Ovary (tissue), 9 donors: ENCODE data around the gene EDIL3. TPM values are rescaled to one million over a fixed set of nuclear protein-coding genes. Genes with fewer than 3 reads are reported as not detected.

Experiments used
- DNase-seq, 5 donors: peaks; one replicate each; pipeline ENCODE4 v3.0.0-alpha.2; 2019 to 2020
- H3K27ac ChIP-seq, 2 donors: fragments of 200-600 bp; one replicate each; pipeline versions ENCODE4 v1.5.1 to v1.8.0; 2019 to 2022
- H3K27me3 ChIP-seq: fragments of 200-600 bp; one replicate; pipeline ENCODE4 v1.8.0; 2022
- H3K36me3 ChIP-seq: fragments of 200-600 bp; sonication (generic); one replicate; pipeline ENCODE4 v1.5.1; 2019
- H3K4me1 ChIP-seq: one replicate; pipeline ENCODE4 v1.8.1; 2013; ENCODE audit warnings: mild to moderate bottlenecking, moderate library complexity; ENCODE audit not compliant: insufficient read depth
- H3K4me3 ChIP-seq: fragments of 200-600 bp; sonication (generic); one replicate; pipeline ENCODE4 v1.5.1; 2017
- H3K9me3 ChIP-seq, 2 donors: fragments of 200-600 bp in 1 of 2; sonication (generic) in 1 of 2; one replicate each; pipeline versions ENCODE4 v1.5.1 to v1.8.1; 2013 to 2019; ENCODE audit warnings: mild to moderate bottlenecking in 1 of 2, moderate library complexity in 1 of 2
- CTCF ChIP-seq, 3 donors: fragments of 450-650 bp in 2 of 3; fragments of 200-600 bp in 1 of 3; IDR thresholded peaks; one replicate each; pipeline versions ENCODE4 v1.5.1 to v1.8.0; 2016 to 2022; ENCODE audit warnings: antibody characterized with exemption in 3 of 3, mild to moderate bottlenecking in 1 of 3
- EP300 ChIP-seq: sonication (generic); formaldehyde crosslinking; IDR thresholded peaks from one replicate; pipeline ENCODE4 v1.6.1; 2017; ENCODE audit warnings: antibody characterized with exemption
- POLR2A ChIP-seq: fragments of 450-650 bp; IDR thresholded peaks from one replicate; pipeline ENCODE4 v1.6.1; 2017; ENCODE audit warnings: antibody characterized with exemption, mild to moderate bottlenecking, moderate library complexity
- WGBS, 3 donors: extraction: QIAGEN DNeasy Blood & Tissue Kit in 1 of 3; methylation state at CpG; one replicate each; pipeline versions ENCODE4 v1.1.5 to v1.1.7; 2013 to 2017; 5-methylcytosine and 5-hydroxymethylcytosine counted together
- intact Hi-C, 4 donors: fragments of 100-400 bp; cut with DNase I; formaldehyde crosslinking; loops; one replicate each; pipeline versions ENCODE4 v1.11.0 to v1.15.1; 2022 to 2023
- polyA plus RNA-seq, 2 donors: library from polyadenylated mRNA; stranded (reverse); fragments of 200-250 nt in 1 of 2; fragments of 350-450 nt in 1 of 2; fragmentation: Illumina TruSeq in 1 of 2; extraction: RNeasy Lipid Tissue Mini Kit (QIAGEN cat#74804) in 1 of 2; gene quantifications; one replicate each; pipeline ENCODE4 v1.2.3, GENCODE V29; 2013 to 2014
- total RNA-seq, 7 donors: library from RNA; depleted of rRNA in 2 of 7; stranded (reverse); fragments of >200 nt in 2 of 7; fragmentation: NEBNext Ultra II Directional in 3 of 7; extraction: Animal tissue kit (Norgen Biotek cat#: 25700) in 3 of 7; gene quantifications; one replicate each; pipeline versions ENCODE4 v1.1.0 to v1.2.4, GENCODE V29; 2016 to 2023
- donor health status: DM: no; HTN: no; CAD: no; lungs with moderate emphysema.
- donor health status: DM: no; HTN: no; CAD: no.
- donor health status: Bipolar disorder and iron deficiency.
- donor health status: DM: yes; HTN: yes; CAD: no.
- donor health status: DM: no; HTN: no; CAD: no.
- donor health status: DM: yes; HTN: yes; CAD: no.

Gene EDIL3
- total and polyA plus RNA-seq, 9 donors: 5.9 to 41.5 (median 9.7) TPM

- Histone ChIP-seq H3K27me3 (no peaks in the 10 kb centered on the region), H3K4me3 (no peak overlapping the region), H3K4me1 (peaks cover 2% of the 10 kb centered on the region), H3K27ac (no peak overlapping the region), H3K36me3 (no peaks in the 10 kb centered on the region), H3K9me3 (no peaks in the 10 kb centered on the region)
- WGBS, 3 donors: 50 to 54% (median 52%) methylated on average over 2 of the region's 2 CpGs
- no peak for TF ChIP-seq CTCF (IDR thresholded peaks at IDR 0.05)
- no peak for TF ChIP-seq EP300
- no peak for TF ChIP-seq POLR2A
- intact Hi-C loops: no loop called here
- DNase-seq: no peak
Observed at GRCh38 chr5:84239494-84239893, 145.2 kb downstream of the EDIL3 start.

- DNase-seq: no peak
- no peaks in the 10 kb centered on the region for H3K27me3 ChIP-seq
- no peak overlapping the region for H3K4me3 ChIP-seq
- H3K27ac ChIP-seq: no peak overlapping the region
- intact Hi-C loops: no loop called here
- no peaks in the 10 kb centered on the region for H3K9me3 ChIP-seq
- no peaks in the 10 kb centered on the region for H3K36me3 ChIP-seq
- TF ChIP-seq EP300 (no peak), CTCF (IDR thresholded peaks at IDR 0.05) (no peak), POLR2A (no peak)
- H3K4me1 ChIP-seq: no peaks in the 10 kb centered on the region
Observed at GRCh38 chr5:84237126-84237525, 147.6 kb downstream of the EDIL3 start.

GRCh38 chr5:84231433-84231832 is 153.2 kb downstream of the EDIL3 start:
- Histone ChIP-seq H3K36me3 (no peaks in the 10 kb centered on the region), H3K4me3 (no peak overlapping the region), H3K4me1 (no peaks in the 10 kb centered on the region), H3K27ac (no peak overlapping the region), H3K9me3 (no peaks in the 10 kb centered on the region), H3K27me3 (no peaks in the 10 kb centered on the region)
- TF ChIP-seq CTCF (IDR thresholded peaks at IDR 0.05) (no peak), EP300 (no peak), POLR2A (no peak)
- WGBS, 3 donors: 57 to 66% (median 66%) methylated on average over 7 of the region's 7 CpGs
- DNase-seq: no peak
- intact Hi-C loops: no loop called here

- intact Hi-C loops: no loop called here
- H3K27ac ChIP-seq: no peak overlapping the region
- H3K27me3 ChIP-seq: no peaks in the 10 kb centered on the region
- H3K9me3 ChIP-seq: no peaks in the 10 kb centered on the region
- no peak for TF ChIP-seq CTCF (IDR thresholded peaks at IDR 0.05)
- TF ChIP-seq EP300: no peak
- TF ChIP-seq POLR2A: no peak
- DNase-seq: no peak
- no peaks in the 10 kb centered on the region for H3K4me1 ChIP-seq
- H3K36me3 ChIP-seq: no peaks in the 10 kb centered on the region
- H3K4me3 ChIP-seq: no peak overlapping the region
Observed at GRCh38 chr5:84229045-84229444, 155.6 kb downstream of the EDIL3 start.

- DNase-seq: no peak
- intact Hi-C loops: no loop called here
- H3K27me3 ChIP-seq: no peaks in the 10 kb centered on the region
- no peak overlapping the region for H3K27ac ChIP-seq
- no peak for TF ChIP-seq CTCF (IDR thresholded peaks at IDR 0.05)
- no peak for TF ChIP-seq EP300
- TF ChIP-seq POLR2A: no peak
- no peaks in the 10 kb centered on the region for H3K36me3 ChIP-seq
- no peaks in the 10 kb centered on the region for H3K9me3 ChIP-seq
- no peaks in the 10 kb centered on the region for H3K4me1 ChIP-seq
- no peak overlapping the region for H3K4me3 ChIP-seq
Observed at GRCh38 chr5:84228266-84228665, 156.4 kb downstream of the EDIL3 start.
